HG02642 (cell line): Measurements from ENCODE around the gene KCNIP1.

Source experiments
- ATAC-seq: cut with Tn5 transposase; IDR thresholded peaks from one replicate; pipeline ENCODE4 v1.9.1; 2021; ENCODE audit warnings: mild to moderate bottlenecking; ENCODE audit not compliant: unreplicated experiment, poor library complexity

The KCNIP1 gene

GRCh38 chr5:170622933-170623332, 119.1 kb downstream of the KCNIP1 start:
- ATAC-seq = no peak

DNA sequence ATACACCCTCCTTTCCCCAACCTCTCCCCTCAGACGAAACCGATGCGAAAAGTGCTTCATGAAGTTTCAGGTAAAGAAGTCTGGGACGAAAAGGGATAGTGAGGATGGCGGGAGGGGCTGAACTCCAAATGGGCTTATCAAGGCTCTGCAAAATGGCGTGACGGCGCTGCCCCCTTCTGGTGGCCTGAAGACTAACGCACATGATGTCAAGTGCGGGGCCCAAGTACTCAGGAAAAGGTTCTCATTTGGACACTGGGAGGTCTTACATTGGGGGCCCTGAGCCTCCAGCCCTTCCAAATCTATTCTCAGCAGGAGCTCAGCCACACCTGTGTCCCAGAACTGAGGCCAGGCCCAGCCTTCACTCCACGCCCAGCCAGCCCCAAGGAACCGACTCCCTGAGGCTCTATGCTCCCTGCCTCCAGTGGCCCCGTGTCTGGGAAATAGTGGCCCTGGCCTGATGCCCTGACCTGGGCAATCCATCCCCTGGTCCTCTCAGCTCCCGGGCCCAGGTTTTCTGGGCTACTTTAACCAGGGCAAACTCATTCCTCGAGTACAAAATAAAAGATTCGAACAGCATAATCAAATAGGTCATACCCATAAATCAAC, 119.9 kb downstream of the KCNIP1 start:
- no peak for ATAC-seq

DNA sequence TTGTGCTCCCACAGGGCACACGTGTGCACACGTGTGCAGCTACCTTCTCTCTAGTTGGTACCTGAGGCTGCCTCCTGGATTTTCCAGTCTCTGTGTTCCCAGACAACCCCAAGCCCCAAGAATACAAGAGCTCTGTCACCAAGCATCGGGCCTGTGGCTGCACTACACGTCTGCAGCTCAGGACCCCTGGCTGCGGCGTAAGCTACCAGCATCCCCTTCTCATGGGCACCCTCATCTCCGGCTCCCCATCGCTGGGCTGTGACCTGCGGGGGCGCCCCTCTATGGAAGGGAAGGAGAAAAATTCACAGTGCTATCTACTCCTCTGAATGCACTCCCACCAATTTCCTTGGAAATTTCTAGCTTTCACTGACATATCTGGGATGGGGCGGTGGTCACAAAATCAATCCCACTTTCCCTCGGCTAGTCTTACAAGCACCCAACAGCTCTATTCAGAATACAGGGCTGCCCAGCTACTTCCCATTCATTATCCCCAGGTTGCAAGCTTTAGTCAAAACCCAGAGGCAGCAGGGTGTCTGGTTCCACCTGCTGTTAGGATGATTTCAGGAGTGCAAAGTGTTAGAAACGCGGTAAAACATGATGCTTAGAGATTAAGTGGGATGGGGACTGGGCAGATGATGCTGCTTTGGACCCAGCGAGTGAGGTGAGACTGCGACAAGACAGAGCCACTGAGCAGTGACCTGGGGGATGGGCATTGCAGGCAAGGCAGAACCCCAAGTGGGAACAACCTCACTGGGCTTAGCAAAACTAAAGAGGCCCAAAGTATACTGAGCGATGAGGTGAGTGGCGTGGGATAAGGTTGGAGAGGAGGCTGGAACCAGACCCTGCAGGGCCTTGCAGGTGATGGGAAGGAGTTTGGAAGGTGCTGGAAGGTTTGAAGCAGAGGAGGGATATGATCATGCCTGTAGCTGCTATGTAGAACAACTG, 121.7 kb downstream of the KCNIP1 start:
- no peak for ATAC-seq

DNA sequence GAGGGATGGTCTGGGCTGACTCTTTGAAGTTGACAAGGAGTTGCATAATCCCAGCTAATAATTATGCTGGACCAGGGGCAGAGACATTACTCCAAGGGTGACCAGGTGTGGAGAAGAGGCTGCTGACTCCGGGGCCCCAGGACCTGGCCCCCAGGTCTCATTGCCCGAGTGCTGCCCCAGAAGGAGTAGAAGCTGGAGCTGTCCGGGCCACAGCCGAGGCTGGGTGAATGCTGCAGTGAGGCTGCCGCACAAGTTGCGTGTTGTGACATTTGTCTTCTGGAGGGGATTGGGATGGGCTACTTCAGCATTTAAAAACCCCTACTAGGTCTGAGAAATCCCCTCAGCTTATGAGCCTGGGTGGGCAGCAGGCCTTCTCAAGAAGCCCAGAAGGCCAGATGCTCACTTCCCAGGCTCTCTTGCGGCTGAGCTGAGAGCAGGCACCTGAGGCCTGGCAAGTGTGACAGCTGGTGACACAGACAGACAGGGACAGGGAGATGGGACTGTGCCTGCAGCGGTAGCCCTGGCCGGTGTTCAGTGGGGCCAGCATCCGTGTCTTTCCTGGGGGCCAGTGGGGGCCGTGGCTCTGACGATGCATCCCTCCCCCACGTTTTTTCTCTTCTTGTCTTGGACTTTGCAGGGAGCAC, 122.8 kb downstream of the KCNIP1 start:
- ATAC-seq = no peak

- ATAC-seq = no peak
These were observed 123.5 kb downstream of the KCNIP1 start for GRCh38 chr5:170627271-170627670.

- no peak for ATAC-seq
These were observed 124.2 kb downstream of the KCNIP1 start for GRCh38 chr5:170628028-170628427.

- no peak for ATAC-seq
These were observed 125.1 kb downstream of the KCNIP1 start for GRCh38 chr5:170628691-170629565.

GRCh38 chr5:170629566-170630175, 125.9 kb downstream of the KCNIP1 start:
- no peak for ATAC-seq

DNA sequence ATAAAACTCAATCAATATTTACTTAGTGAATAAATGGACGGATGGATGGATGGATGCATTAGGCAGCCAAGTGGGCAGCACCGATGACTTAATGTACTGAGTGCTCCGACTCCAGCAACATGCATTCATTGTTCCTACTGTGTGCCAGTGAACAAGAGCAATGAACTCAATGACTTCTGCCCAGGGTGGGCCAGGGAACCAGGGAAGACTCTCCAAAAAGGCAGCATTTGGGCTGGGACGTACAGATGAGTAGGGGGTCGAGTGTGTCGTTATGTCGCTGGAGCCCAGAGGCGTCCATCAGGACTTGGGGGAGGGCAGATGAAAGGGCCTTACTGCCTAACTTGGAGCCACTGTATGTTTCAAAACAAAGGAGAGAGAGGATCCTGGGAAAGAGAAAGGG, 126.4 kb downstream of the KCNIP1 start:
- no peak for ATAC-seq

DNA sequence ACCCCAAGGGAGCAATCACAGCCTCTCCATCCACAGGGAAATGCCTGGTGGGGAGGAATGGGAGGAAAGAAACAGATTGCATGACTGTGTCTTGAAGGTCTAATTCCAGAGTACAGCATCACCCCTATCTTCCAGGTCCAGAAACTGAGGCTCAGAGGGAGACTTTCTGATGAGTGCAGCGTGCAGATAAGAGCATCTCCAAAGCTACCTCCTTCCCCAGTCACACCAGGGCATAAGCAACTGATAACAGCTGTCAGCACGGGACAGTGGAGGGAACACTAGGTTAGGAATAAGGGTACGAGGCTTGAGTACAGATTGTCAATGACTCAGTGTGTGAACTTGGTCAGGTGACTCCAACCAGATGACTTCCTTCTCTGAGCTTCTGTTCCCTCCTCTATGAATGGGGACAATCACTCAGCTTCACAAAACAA, 126.9 kb downstream of the KCNIP1 start:
- no peak for ATAC-seq

DNA sequence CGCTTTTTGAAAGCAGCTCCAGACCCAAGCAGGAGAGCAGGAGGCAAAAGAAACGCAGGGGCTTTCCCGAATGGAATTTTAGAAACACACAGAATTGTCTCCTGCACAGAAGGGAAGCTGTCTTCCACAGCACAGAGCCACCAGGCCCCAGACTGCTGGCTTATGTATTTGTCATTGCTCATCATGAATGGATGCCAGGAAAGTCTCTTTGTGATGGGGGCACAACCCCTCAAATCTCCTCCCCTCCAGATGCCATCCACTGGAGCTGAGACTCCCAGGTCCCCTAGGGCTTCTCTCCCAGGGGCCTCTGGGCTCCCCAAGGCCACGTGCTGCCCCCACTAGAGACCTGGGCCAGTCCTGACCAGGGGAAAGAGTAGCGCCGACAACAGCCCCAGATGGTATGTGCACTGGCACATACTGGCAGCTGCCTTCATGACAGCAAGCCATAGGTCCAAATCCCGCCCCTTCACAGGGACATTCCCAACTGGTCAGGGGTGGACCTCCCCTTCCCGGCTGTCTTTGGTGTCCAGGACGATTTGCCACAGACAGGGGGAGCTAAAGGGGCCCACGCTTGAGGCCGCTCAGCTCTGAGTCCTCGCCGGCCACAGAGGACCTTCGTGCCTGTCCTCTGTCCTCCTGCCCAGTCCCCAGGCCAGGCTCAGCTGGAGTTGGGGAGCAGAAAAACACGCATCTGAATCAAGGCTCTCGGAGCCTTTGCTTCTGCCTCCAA, 127.8 kb downstream of the KCNIP1 start:
- ATAC-seq = no peak

DNA sequence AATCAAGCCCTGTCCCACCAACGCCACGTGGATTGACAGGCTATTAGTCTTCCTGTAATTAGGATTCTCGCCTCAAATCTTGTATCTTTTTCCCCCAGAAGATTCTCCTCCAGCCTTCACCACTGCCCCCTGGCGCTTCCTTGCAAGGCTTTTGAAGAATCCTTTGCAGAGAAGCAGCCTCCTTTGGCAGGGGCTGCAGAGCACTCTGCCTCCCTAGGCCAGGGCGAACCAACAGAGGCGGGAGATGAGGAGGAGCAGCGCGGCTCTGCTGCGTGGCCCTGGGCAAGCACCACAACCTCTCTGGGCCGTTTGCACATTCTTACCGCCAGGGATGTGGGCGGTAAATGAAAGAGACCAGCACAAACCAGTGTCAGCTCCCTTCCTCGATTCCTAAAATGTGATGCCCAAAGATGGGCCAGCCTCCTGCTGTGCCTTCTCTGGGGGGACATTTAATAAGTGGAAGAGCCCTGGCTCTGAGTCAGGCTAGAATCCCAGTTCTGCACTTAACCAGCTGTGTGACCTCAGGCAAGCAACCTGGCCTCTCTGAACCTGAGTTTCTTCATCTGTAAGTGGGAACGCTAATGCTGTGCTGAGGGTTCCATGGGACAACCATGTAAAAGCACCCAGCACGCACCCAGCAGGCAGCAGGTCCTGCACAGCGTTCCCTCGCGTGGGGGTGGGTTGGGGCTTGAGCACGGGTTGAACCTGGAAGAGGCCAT, 128.6 kb downstream of the KCNIP1 start:
- no peak for ATAC-seq

DNA sequence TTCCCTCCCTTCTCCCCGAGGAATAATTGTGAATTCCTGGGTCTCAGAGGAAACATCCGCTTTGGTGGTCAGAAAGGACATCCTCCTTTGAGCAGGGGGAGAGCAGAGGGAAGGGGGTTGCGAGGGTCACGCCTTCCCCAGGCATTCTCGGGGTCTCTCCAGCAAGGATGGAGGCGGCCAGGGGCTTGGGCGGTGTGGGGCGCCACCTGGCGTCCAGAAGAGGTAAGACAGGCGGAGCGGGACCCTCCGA, 129.1 kb downstream of the KCNIP1 start:
- peak; percentile 62 for ATAC-seq

DNA sequence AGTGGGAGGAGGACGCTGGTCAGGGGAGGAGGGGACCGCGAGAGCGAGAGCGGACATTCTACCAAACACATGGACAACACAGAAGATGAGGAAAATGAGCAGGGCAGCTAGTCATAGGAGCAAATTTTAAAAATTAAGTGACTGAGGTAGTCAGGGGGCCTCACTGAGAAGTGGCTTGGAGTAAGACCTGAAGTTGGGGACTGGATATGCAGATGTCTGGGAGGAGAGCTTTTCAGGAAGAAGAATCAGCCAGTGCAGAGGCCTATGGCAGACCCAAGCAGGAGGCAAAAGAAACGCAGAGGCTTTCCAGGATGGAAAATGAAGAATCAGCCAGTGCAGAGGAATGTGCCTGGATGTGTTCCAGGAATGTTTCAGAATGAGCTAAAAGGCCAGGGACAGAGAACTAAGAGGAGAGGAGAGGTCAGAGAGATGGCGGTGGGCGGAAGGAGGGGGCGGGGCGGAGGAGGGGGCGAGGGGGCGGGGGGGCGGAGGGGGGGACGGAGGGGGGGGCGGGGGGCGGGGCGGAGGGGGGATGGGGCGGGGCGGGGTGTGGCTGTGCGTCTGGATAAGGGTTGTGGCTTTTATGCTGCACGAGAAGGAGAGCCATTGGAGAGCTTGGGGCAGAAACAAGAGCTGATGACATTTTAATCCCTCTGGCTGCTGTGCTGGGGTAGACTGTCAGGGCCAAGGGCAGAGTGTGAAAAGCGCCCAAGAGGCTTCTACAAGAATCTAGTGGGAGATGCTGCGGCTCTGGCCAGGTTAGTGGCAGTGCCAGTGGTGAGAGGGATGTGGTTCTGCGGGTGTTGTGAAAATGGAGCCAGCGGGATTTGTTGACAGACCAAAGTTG, 129.6 kb downstream of the KCNIP1 start:
- peak; percentile 7 for ATAC-seq

DNA sequence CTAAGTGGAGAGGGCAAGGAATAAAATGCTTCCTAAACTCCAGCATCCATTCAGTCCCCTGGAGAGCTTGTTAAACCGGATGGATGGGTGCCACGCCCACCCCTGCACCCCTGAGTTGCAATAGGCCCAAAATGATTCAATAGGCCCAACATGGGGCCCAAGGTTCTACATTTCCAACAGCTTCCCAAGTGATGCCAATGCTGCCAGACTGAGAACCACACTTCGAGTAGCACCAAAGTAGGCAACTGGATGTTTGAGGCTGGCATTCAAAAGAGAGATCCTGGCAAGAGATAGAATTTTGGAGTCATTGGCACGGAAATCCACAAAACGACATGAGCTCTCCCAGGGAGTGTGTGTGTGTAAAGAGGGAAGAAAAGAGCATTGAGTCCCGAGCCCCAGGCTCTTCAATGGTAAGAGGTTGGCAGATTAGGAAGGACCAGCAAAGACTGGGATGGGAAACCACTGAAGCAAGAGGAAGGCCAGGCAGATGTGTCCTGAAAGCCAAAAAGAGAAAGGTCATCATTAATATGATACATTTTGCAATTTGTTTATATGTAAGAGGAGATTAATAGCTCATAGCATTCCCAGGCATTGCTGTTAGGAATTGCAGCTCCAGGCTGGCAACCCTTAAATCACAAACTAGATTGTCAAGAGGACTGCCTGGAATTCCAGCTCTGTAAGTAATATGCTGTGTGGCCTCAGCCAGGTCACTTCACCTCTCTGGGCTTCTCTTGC, 130.6 kb downstream of the KCNIP1 start:
- ATAC-seq = no peak

GRCh38 chr5:170635706-170636105, 131.9 kb downstream of the KCNIP1 start:
- no peak for ATAC-seq

DNA sequence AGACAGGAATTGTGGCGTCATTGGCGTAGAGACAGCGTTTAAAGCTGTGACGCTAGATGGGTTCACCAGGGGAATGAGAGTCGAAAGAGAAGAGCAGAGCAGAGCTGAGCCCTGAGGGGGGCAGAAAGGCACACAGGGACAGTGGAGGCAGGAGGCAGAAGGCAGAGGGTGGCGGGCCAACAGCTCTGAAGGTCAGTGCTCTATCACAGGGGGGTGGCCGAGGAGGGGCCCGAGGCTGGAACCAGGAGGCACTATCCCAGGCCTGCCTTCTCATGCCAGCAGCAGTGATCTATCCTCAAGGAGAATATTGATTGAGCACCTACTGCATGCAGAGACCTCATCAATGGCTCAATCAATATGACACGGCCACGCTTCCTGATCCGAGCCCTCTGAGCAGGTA, 132.4 kb downstream of the KCNIP1 start:
- no peak for ATAC-seq
